GM12801 (cell line): ENCODE data around the gene HES3.

Experiments used
- CTCF ChIP-seq: IDR thresholded peaks from one replicate; pipeline ENCODE4 v1.5.1; 2011; ENCODE audit warnings: control low read depth; ENCODE audit not compliant: insufficient read length; ENCODE audit errors: extremely low read depth

HES3 gene

GRCh38 chr1:6257541-6258069 is 13.6 kb downstream of the HES3 start:
- no peak for TF ChIP-seq CTCF

- TF ChIP-seq CTCF, result no peak
These were observed 14.7 kb downstream of the HES3 start for GRCh38 chr1:6258675-6259074.

- TF ChIP-seq CTCF, result no peak
These were observed 15.7 kb downstream of the HES3 start for GRCh38 chr1:6259491-6260362.

- TF ChIP-seq CTCF, result no peak
These were observed 16.5 kb downstream of the HES3 start for GRCh38 chr1:6260433-6260934.

- TF ChIP-seq CTCF, result no peak
These were observed 17.1 kb downstream of the HES3 start, which contains the start of gene GPR153 for GRCh38 chr1:6260961-6261614. Gene GPR153, minus strand, starts transcription at chr1:6261098. Its CDS starts 6,193 bp downstream, at chr1:6254905.

- no peak for TF ChIP-seq CTCF
These were observed 17.6 kb downstream of the HES3 start for GRCh38 chr1:6261615-6261995.

GRCh38 chr1:6262555-6263420 is 18.8 kb downstream of the HES3 start:
- TF ChIP-seq CTCF, result no peak
